ENCODE results near the gene FKBP3.

- TF ChIP-seq CTCF (IDR thresholded peaks at IDR 0.05) = no peak
- TF ChIP-seq ZFX (IDR thresholded peaks at IDR 0.05; ENCODE audit: borderline replicate concordance) = no peak
Measured at GRCh38 chr14:45104561-45104960, 29.7 kb downstream of the FKBP3 start.
